HG03520 (cell line): ENCODE results near the gene GRPR.

Experiments
- ATAC-seq: cut with Tn5 transposase; IDR thresholded peaks from one replicate; pipeline ENCODE4 v1.9.1; 2021; ENCODE audit warnings: mild to moderate bottlenecking, moderate library complexity; ENCODE audit not compliant: unreplicated experiment

Gene GRPR

GRCh38 chrX:16123222-16123786 is at the start of gene GRPR:
Gene GRPR (plus strand): TSS chrX:16123565. CDS start chrX:16123954, 389 bp downstream.
- ATAC-seq, result peak; percentile 53

DNA sequence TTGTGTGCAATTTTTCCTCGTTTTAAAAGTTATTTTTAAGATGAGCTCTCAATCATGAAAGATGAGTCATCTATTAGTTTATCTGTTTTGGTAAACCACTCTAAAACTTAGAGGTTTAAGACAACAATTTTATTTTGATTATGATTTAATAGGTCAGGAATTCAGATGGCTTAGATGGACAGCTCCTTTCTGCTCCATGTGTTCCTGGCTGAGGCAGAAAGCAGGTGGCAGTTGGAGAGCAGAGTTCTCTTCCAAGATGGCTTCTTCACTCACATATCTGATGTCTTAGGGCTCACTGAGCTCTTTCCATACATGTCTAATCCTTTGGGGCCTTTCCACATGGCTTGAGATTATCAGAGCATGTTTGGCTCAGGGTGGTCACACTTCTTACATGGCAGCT is 48.3 kb upstream of the GRPR start:
- no peak for ATAC-seq

DNA sequence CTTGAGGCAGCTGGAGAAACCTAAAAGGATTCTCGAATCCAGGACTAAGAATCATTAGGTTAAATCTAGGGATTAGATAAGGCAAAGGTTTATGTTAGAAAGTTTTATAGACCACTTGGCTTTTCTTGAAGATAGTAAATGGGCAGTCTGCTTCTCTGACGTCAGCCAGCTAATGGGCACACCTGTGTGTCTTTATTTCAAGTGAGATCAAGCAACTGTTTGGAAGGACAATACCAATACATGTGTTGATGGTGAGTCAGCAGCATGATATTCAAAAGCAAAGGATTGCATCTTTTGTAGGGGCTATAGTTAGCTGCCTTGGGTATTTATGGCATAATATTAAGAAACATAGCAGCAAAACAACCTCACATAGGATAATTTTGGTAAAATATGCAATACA is 46.5 kb upstream of the GRPR start:
- ATAC-seq, result no peak

GRCh38 chrX:16077811-16078210 is 45.6 kb upstream of the GRPR start:
- no peak for ATAC-seq

GRCh38 chrX:16081357-16081756 is 42.0 kb upstream of the GRPR start:
- ATAC-seq, result no peak

DNA sequence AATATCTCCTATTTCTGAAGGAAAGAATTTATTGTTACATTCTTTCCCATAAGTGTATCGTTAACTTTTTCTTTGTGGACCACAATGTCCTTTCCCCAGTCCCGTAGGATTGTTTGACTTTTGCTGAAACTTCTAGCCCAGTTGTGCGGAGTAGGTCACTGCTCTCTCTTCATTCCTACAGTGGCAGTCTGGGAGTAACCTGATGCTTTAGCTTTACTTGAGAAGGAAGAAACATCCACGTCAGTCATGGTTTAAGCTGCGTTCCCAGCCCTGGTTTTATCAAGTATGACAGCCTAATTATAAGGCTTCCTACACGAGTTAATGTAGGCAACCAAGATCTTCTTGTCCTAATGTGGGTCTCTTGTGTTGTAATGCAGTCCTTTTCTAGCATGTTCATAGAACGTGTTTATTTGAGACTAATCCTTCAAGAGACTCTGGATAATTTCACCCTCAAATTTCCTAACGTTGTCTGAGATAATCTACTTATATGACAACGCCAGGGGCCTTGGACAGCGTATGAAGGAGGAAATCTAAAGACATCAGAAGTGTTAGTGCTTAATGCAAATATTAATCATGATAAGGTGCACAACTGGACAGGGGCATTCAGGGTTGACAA is 40.8 kb upstream of the GRPR start:
- ATAC-seq, result no peak

DNA sequence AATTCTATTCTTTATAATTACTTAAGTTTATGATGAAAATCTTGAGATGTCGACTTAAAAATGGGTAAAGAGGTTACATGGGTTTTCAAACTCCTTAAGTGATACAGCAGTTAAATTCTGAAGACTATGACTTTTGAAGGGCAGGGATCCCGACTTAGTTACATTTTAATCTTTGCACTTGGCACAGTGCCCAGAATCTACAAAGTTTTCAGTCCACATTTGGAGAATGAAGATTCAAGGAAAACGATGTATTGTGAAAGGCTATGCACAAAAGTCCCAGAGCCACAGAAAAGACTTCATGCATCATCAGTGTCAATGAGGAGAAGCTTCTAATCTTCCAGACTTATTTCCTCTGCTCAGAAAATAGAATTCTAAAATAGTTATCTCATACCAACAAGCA is 36.3 kb upstream of the GRPR start:
- no peak for ATAC-seq

DNA sequence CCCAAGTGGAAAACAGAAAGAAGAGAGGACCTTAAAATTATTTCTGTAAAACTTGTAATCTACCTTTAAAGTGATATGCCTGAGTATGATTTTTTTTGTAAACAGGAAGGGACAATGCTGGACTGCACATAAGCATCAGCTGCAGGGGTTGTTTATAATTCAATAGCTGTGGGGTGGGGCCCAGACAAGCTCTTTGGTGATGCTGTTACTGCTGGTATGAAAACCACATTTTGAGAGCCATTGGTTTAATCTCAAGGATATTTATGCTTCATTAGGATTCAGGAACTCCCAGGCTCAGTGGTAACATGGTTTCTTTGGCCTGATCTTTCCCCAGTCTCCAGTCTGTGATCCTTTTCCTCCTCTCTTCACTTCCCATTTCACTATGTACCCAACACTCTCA is 34.3 kb upstream of the GRPR start:
- ATAC-seq, result no peak

DNA sequence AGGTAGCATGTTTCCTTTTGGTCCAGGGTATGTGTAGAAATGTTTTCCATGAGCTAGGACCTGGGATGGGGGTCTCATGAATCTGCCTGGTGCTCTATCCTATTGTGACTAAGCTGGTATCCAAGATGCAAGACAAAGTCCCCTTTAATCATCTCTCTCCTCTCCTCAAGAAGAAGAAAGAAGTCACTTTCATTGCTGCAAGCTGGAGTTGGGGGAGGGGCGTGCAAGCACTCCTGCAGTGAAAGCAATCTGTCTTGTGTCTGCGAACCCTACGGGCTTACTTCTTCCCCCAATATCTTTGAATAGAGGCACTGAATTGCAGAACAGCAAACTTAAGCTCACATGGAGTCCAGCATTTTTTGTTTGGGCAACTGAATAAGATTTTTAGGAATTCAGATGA is 27.2 kb upstream of the GRPR start:
- ATAC-seq, result no peak

GRCh38 chrX:16100673-16101072 is 22.7 kb upstream of the GRPR start:
- ATAC-seq, result no peak

- no peak for ATAC-seq
These were observed 21.8 kb upstream of the GRPR start for GRCh38 chrX:16101581-16101980.

DNA sequence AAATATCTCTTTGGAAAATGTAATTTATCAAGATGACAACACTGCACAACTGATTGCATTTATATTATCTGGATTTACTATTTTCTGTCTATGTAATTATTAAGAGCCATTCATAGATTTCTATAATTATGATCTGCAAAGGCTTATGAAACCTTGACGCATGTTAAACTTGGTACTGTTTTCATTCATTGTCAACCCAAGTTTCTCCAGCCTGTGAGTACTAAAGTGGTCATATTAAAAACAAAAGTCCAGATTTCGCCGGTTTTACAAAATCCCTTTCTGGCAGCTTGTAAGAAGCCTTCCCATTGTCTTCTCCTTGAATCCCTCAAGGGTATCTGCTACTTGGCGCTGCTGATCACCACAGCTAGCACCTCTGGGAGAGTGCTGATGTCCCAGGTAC is 19.7 kb upstream of the GRPR start:
- no peak for ATAC-seq

DNA sequence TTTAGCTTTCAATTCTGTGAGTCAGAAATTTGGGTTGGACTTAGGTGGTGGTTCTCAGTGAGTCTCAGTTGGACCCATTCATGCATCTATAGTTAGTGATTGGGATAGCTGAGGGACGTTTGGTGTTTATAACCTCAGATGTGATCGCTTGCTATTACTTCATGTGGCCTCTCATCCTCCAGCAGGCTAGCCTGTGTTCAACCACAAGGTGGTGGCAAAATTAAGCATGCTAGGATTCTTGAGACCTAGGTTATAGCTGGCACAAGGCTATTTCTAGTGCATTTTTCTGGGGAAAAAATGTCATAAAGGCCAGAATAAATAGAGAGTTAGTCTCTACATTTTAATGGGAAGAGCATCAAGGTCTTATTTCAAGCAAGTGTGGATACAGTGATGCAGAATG is 10.9 kb upstream of the GRPR start:
- ATAC-seq, result no peak

- ATAC-seq, result no peak
These were observed 9.3 kb upstream of the GRPR start for GRCh38 chrX:16113978-16114565.

GRCh38 chrX:16114611-16115010 is 8.8 kb upstream of the GRPR start:
- no peak for ATAC-seq

GRCh38 chrX:16119353-16120220 is 3.8 kb upstream of the GRPR start:
- ATAC-seq, result peak; percentile 88

DNA sequence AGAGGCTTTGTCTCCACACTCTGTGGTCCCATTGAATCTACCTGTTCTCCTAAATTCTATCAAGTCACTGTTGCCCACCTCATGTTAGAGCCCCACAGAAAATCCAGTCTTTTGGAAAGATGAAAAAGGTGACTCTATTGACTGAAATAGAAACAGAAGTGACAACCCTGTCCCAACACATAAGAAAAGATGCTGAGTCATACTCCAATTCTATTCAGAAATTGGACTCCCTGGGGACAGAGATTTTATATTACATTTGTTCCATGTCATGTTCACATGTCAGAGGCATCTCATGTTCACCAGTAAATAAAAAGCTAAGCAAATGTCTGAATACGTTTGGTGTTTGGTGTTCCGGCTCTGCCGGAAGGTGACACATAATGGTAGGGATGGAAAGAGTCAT is 2.9 kb upstream of the GRPR start:
- ATAC-seq, result no peak

GRCh38 chrX:16124201-16124600 is 836 bp downstream of the GRPR start:
- no peak for ATAC-seq

DNA sequence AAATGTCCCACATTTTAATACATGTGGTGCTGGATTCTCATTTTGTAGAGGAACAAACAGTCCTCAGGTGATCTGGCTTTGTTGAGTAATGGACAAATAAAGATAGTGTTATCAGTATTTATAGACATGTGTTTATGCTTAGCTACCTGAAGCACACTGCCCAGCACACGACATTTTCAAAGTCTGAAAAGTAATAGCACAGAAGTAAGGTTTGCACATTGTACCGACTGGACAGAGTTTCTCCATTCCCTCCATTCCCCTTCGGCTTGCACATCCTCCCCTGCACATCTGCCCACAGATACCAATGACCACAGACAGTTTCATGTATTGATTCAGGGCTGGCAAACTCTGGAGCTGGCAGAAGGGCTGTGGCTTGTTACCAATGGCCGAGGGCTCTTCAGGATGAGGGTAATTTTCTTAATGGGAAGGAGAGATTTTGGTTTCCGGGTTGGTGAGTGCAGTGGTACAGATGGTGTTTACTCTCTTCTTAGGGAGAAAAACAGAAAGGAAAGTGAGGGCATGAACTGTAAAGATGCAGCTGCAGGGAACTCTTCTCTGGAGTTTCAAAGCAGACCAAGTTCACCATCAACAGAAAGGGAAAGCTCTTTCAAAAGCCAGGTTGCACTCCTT is 2.3 kb downstream of the GRPR start:
- no peak for ATAC-seq

DNA sequence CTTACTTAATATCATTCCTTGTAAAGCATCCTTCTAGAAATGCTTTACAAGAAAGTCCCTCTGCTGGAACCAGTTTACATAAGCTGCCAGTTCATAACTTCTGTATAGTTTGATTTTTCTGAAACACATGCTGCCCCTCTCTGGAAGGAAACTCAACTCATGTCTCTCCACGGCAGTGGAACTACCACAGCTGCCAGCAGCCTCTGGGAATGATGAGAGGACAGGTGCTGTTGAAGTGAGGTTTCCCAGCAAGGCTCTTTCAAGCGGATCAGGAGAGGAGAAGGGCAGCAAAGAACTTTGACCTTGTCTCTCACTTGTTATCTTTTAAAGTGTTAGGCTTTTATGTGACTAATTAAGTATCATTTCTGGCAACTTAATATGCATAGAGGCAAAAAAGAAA is 7.3 kb downstream of the GRPR start:
- ATAC-seq, result no peak

- no peak for ATAC-seq
These were observed 11.6 kb downstream of the GRPR start for GRCh38 chrX:16134936-16135335.
